ENCODE measurements around the gene NUP54.

The NUP54 gene

DNA sequence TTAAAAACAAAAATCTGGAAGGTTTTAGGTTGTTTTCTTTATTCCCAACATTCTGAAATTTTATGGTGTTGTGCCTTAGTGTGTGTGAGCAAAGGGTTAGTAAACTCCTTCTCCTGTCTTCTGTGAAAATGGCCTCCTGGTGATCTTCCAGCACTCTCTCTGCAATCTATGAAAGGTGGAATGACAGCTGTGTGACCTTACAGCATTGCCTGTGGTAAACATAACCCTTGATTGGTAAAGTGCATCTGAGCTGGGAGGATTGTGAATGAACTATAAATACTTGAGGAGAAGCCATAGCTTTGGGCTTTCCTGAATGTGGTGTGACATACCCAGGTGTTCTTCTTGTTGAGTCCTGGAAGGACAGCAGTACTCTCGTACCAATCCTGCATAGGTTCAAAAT, 63.7 kb downstream of the NUP54 start:
- no peak for DNase-seq (ENCODE audit: low read depth)
- TF ChIP-seq, protein P1, sequence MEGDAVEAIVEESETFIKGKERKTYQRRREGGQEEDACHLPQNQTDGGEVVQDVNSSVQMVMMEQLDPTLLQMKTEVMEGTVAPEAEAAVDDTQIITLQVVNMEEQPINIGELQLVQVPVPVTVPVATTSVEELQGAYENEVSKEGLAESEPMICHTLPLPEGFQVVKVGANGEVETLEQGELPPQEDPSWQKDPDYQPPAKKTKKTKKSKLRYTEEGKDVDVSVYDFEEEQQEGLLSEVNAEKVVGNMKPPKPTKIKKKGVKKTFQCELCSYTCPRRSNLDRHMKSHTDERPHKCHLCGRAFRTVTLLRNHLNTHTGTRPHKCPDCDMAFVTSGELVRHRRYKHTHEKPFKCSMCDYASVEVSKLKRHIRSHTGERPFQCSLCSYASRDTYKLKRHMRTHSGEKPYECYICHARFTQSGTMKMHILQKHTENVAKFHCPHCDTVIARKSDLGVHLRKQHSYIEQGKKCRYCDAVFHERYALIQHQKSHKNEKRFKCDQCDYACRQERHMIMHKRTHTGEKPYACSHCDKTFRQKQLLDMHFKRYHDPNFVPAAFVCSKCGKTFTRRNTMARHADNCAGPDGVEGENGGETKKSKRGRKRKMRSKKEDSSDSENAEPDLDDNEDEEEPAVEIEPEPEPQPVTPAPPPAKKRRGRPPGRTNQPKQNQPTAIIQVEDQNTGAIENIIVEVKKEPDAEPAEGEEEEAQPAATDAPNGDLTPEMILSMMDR (conservative IDR thresholded peaks at IDR 0.05; ENCODE audit: control insufficient read depth, insufficient read depth, low read depth, low read length) = no peak
- no peak overlapping the region for H3K4me3 ChIP-seq (ENCODE audit: control insufficient read depth, low read depth, low read length)

DNA sequence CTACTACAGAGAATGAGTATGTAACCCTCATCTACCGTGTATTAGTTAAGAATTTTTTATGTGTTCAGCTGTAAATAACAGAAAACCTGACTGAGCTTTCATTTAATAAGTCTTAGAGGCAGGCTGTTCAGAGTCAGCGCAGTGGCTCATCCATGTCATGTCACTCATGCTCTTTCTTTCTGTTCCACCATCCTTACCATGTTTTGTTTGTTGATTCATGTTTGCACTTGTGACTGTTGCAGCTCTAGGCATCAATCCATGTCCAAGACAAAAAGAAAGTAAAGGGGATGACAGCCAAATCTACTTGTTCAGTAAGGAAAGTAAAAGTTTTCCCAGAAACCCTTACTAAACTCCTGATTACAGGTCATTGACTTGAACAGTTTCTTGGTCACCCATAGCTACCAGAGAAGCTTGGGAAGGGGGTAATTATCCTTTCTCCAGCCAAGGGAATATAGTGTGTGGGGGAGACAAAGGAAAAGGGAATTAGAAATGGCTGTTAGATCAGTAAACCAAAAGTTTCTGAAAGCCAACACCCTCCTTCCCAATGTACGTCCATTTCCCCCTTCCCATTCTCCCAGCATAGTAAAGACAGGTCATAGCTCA, 64.7 kb downstream of the NUP54 start:
- no peak for DNase-seq (ENCODE audit: low read depth)
- H3K4me3 ChIP-seq (ENCODE audit: control insufficient read depth, low read depth, low read length) = no peak overlapping the region
- TF ChIP-seq, protein P1 (conservative IDR thresholded peaks at IDR 0.05; ENCODE audit: control insufficient read depth, insufficient read depth, low read depth, low read length) = no peak

DNA sequence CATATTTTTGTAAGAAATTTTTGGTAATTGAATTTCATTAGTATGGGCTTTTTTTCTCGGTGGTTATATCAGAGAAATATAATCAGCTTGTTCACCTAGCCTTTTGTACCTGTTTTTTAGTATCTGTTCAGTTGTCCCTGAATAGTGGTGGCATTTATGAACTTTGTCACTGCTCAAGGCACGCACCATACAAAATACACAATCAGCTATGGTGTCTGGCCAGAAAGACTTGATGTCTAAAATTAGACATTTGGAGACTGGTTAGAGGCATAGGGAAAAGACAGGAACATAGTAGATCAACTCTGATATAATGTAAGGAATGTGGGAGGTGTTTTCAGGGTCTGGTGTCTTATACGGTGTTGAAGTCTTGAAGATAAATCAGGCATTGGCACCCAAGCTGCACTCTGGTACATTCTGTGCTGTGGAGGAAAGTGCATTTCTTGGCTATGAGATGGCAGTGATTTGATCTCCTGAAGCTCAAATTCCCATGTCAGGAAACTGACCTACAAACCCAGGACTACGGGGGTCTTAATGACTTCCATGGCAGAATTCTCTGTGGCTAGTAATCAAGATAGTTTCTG, 70.1 kb downstream of the NUP54 start:
- H3K4me3 ChIP-seq (ENCODE audit: control insufficient read depth, low read depth, low read length) = no peak overlapping the region
- TF ChIP-seq, protein P1 (conservative IDR thresholded peaks at IDR 0.05; ENCODE audit: control insufficient read depth, insufficient read depth, low read depth, low read length) = no peak
- DNase-seq (ENCODE audit: low read depth) = peak; percentile 39

DNA sequence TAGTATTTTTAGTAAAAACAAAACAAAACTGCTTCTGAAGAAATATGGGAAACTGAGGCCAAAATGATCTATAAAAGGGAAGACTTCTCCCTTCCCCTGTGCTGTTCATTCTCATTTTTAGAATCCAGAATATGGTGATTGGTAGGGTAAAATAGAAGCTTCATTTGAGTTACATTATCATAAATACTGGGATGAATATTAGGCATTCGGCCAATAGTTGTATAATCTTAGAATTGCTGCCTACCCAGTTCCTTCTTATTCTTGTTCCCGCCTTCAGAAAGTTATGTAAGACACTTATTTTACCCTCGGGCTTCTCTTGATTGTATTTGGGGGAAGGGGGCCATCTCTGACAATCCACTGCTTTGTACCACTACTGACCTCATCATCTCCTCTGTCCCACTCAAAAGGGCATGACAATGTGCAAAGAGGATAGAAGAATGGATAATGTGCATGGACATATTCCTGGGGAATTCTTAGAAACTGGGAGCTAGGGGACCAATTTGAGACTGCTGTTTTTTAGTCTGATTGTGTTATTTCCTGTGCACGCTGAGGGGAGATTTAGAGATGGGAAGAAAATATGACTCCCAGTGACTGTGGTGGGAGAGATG, 73.1 kb downstream of the NUP54 start:
- TF ChIP-seq, protein P1 (conservative IDR thresholded peaks at IDR 0.05; ENCODE audit: control insufficient read depth, insufficient read depth, low read depth, low read length) = no peak
- no peak overlapping the region for H3K4me3 ChIP-seq (ENCODE audit: control insufficient read depth, low read depth, low read length)

DNA sequence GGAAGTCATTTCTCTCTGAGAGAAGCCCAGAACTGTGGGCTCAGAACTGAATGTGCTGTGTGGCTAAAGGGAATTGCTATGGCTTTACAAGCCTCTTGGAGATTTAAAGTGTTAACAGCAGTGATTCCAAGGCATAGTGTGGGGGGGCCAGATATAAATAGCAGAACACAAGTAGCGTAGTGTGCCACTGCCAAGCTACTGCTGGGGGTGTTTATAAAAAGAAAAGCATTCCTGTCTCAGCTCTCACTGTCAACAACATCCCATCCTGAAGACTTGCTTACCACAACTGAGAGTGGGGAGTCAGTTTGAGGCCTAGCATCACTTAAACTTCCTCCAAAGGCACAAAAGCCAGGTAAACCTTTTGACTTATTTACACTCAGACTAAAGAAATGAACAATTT, 73.7 kb downstream of the NUP54 start, which contains the start of gene ART3:
Gene ART3 (plus strand): TSS at position 242 of the 400 bp plus-strand sequence. CDS start 1,181 bp downstream, outside the sequence.
- no peak within 1 kb of the TSS for H3K4me3 ChIP-seq (ENCODE audit: control insufficient read depth, low read depth, low read length)
- DNase-seq (ENCODE audit: low read depth) = no peak
- TF ChIP-seq, protein P1 (conservative IDR thresholded peaks at IDR 0.05; ENCODE audit: control insufficient read depth, insufficient read depth, low read depth, low read length) = no peak

More for the DNA sequence above, 73.1 kb downstream of the NUP54 start:
- no peak for DNase-seq (ENCODE audit: low read depth)

DNA sequence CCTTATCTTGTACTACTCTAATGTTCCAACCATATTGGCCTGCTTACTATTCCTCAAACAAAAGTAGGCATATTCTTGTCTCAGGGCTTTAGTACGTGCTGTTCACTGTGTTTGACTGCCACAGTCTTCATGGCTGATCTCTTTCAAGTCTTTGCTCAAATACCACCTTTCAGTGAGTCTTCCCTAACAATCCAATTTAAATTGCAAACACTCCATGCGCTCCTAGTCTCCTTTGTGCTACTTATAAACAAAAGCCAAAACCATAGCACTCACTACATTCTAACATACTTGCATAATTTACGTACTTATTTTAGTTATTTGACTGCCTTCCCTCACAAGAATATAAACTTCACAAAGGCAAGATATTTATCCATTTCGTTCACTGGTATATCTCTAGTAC, 75.4 kb downstream of the NUP54 start:
- no peak overlapping the region for H3K4me3 ChIP-seq (ENCODE audit: control insufficient read depth, low read depth, low read length)
- TF ChIP-seq, protein P1 (conservative IDR thresholded peaks at IDR 0.05; ENCODE audit: control insufficient read depth, insufficient read depth, low read depth, low read length) = no peak
- DNase-seq (ENCODE audit: low read depth) = no peak
